Endothelial cell of umbilical vein (primary cell): ENCODE data around the gene HPDL. TPM values are rescaled to one million over a fixed set of nuclear protein-coding genes. Genes with fewer than 3 reads are reported as not detected.

Source experiments
- BruUV-seq: library from RNA; stranded (reverse); fragments of 400-500 nt; replicated peaks from 2 replicates; lab custom pipeline; 2021; lab: Mats Ljungman, UMichigan
- CTCF ChIA-PET: fragments of 300-600, 350-600 bp; sonication (Branson Sonifier 250); formaldehyde crosslinking; loops from one replicate; lab custom pipeline; 2021; ENCODE audit warnings: antibody characterized with exemption, inconsistent platforms; lab: Charles Lee
- POLR2A ChIA-PET: fragments of 300-600, 350-600 bp; sonication (Branson Sonifier 250); formaldehyde crosslinking; loops from one replicate; lab custom pipeline; 2021; ENCODE audit warnings: antibody characterized with exemption, inconsistent platforms; lab: Charles Lee
- DNase-seq: peaks from one replicate; pipeline ENCODE4 v3.0.0-alpha.2; 2011; ENCODE audit warnings: low read depth, low spot score
- FAIRE-seq: peaks from 2 replicates; lab custom pipeline; 2011; peaks lifted over from hg19 to GRCh38; lab: Jason Lieb, UNC
- H2AFZ ChIP-seq: 2 replicates; pipeline ENCODE4 v1.6.0; 2012; ENCODE audit warnings: low read depth, low read length, control low read depth, inconsistent platforms
- H3K27ac ChIP-seq: 2 replicates; pipeline ENCODE4 v1.5.1; 2011; ENCODE audit warnings: low read depth, mild to moderate bottlenecking, control low read depth, low read length, moderate library complexity; ENCODE audit not compliant: insufficient read depth
- H3K27me3 ChIP-seq, 2 experiments: 2 replicates each; pipeline versions ENCODE4 v1.6.0 to v1.6.1; 2011; ENCODE audit warnings: low read length in 2 of 2, mixed read lengths in 1 of 2; ENCODE audit not compliant: control insufficient read depth in 2 of 2, insufficient read depth in 2 of 2
- H3K36me3 ChIP-seq, 2 experiments: 2 replicates in 1 of 2; 3 replicates in 1 of 2; pipeline ENCODE4 v1.5.1; 2011; ENCODE audit warnings: low read length in 2 of 2, mild to moderate bottlenecking in 1 of 2, moderate library complexity in 1 of 2; ENCODE audit not compliant: control insufficient read depth in 2 of 2, insufficient read depth in 2 of 2; ENCODE audit errors: extremely low read depth in 1 of 2
- H3K4me1 ChIP-seq: 3 replicates; pipeline ENCODE4 v1.5.1; 2011; ENCODE audit warnings: mild to moderate bottlenecking, low read length; ENCODE audit not compliant: control insufficient read depth, insufficient read depth; ENCODE audit errors: extremely low read depth
- H3K4me2 ChIP-seq: 2 replicates; pipeline ENCODE4 v1.6.1; 2011; ENCODE audit warnings: low read length, control low read depth, mixed read lengths; ENCODE audit not compliant: insufficient read depth
- H3K4me3 ChIP-seq, 3 experiments: fragments of 200-600 bp in 1 of 3; sonication (generic), shearing (Covaris generic) in 1 of 3; replicated peaks in 1 of 3; 2 replicates each; pipeline ENCODE4 v1.5.1; 2011 to 2016; ENCODE audit warnings: control low read depth in 3 of 3, low read length in 3 of 3, mild to moderate bottlenecking in 2 of 3, inconsistent platforms in 1 of 3, low read depth in 1 of 3, moderate library complexity in 1 of 3; ENCODE audit not compliant: insufficient read depth in 1 of 3
- H3K79me2 ChIP-seq: 2 replicates; pipeline ENCODE4 v1.6.0; 2012; ENCODE audit warnings: low read length, inconsistent platforms; ENCODE audit not compliant: control insufficient read depth, insufficient read depth
- H3K9ac ChIP-seq: replicated peaks from 2 replicates; pipeline ENCODE3; 2011; ENCODE audit warnings: low read length, control low read depth; ENCODE audit not compliant: insufficient read depth; ENCODE audit errors: extremely low read depth
- H3K9me1 ChIP-seq: replicated peaks from 3 replicates; pipeline ENCODE4 v1.6.0; 2011; ENCODE audit warnings: mild to moderate bottlenecking, low read length; ENCODE audit not compliant: control insufficient read depth, insufficient read depth; ENCODE audit errors: extremely low read depth
- H3K9me3 ChIP-seq: replicated peaks from 2 replicates; pipeline ENCODE4 v1.5.1; 2012; ENCODE audit warnings: low read length, inconsistent platforms; ENCODE audit not compliant: control insufficient read depth, insufficient read depth
- H4K20me1 ChIP-seq: replicated peaks from 2 replicates; pipeline ENCODE3; 2011; ENCODE audit warnings: mild to moderate bottlenecking, low read length; ENCODE audit not compliant: control insufficient read depth, insufficient read depth; ENCODE audit errors: extremely low read depth
- CTCF ChIP-seq, 2 donors: IDR thresholded peaks; 1 replicate in 1 of 2; 2 replicates in 1 of 2; pipeline ENCODE4 v1.5.1; 2011; ENCODE audit warnings: low read length in 2 of 2, mild to moderate bottlenecking in 2 of 2, moderate library complexity in 2 of 2, control low read depth in 1 of 2, inconsistent platforms in 1 of 2, low read depth in 1 of 2; ENCODE audit not compliant: insufficient read depth in 1 of 2; ENCODE audit errors: extremely low read depth in 1 of 2
- EZH2 ChIP-seq: IDR thresholded peaks from 2 replicates; pipeline ENCODE4 v1.6.1; 2012; ENCODE audit warnings: borderline replicate concordance, low read depth, mild to moderate bottlenecking, moderate library complexity, low read length, inconsistent platforms; ENCODE audit not compliant: severe bottlenecking
- FOS ChIP-seq: IDR thresholded peaks from 2 replicates; pipeline ENCODE4 v1.6.1; 2011; ENCODE audit warnings: mild to moderate bottlenecking, low read length, moderate library complexity, borderline replicate concordance; ENCODE audit not compliant: insufficient read depth
- GATA2 ChIP-seq: IDR thresholded peaks from 2 replicates; pipeline ENCODE4 v1.7.0; 2011; ENCODE audit warnings: low read depth, mild to moderate bottlenecking, moderate library complexity, mixed read lengths, low read length; ENCODE audit not compliant: insufficient read length, insufficient read depth
- JUN ChIP-seq: IDR thresholded peaks from 2 replicates; pipeline ENCODE4 v1.6.1; 2011; ENCODE audit warnings: borderline replicate concordance, low read depth; ENCODE audit not compliant: insufficient read length, insufficient read depth
- MYC ChIP-seq: IDR thresholded peaks from one replicate; pipeline ENCODE4 v1.6.1; 2011; ENCODE audit warnings: mild to moderate bottlenecking, low read depth, low read length
- POLR2A ChIP-seq: IDR thresholded peaks from 2 replicates; pipeline ENCODE4 v1.6.1; 2012; ENCODE audit warnings: low read depth, mild to moderate bottlenecking, control low read depth, low read length
- POLR2AphosphoS5 ChIP-seq: IDR thresholded peaks from 2 replicates; pipeline ENCODE4 v1.6.1; 2012; ENCODE audit warnings: low read depth, mild to moderate bottlenecking, control low read depth, low read length, moderate library complexity; ENCODE audit not compliant: insufficient read depth
- dilution Hi-C: fragments of 300-500 bp; cut with MboI; formaldehyde crosslinking; loops from one replicate; pipeline ENCODE4 v1.15.0; 2019; ENCODE audit warnings: low sequenced_read_pairs; ENCODE audit not compliant: extremely low pct_ligation_motif_present
- intact Hi-C: fragments of 100-400 bp; cut with micrococcal nuclease; formaldehyde crosslinking; loops from one replicate; pipeline ENCODE4 v1.10.0; 2022
- polyA plus RNA-seq, 4 experiments: library from polyadenylated mRNA; depleted of rRNA in 3 of 4; stranded (reverse) in 3 of 4; unstranded in 1 of 4; fragments of >200 nt; gene quantifications; 2 replicates each; pipeline versions ENCODE4 v1.2.1 to v1.2.3, GENCODE V29; 2011 to 2012; ENCODE audit warnings: missing spikeins in 1 of 4
- total RNA-seq: library from RNA; stranded (reverse); gene quantifications from 2 replicates; pipeline ENCODE4 v1.2.3, GENCODE V29; 2021

The HPDL gene
- total and polyA plus RNA-seq, 2 donors (not counting 3 experiments of a cell fraction or from before 2014, with no cell fraction given) = 3.4 to 5.9 TPM

GRCh38 chr1:45353685-45354084, 27.0 kb downstream of the HPDL start:
- no peaks in the 10 kb centered on the region for H3K36me3 ChIP-seq
- H3K9ac ChIP-seq = no peak overlapping the region
- no peak for DNase-seq
- H3K4me1 ChIP-seq = peaks cover 7% of the 10 kb centered on the region
- FAIRE-seq = no peak
- no peaks in the 10 kb centered on the region for H3K9me1 ChIP-seq
- no peak overlapping the region for H2AFZ ChIP-seq
- H3K27ac ChIP-seq = no peak overlapping the region
- no TSS peak for BruUV-seq
- H3K9me3 ChIP-seq = no peaks in the 10 kb centered on the region
- dilution Hi-C loops = loop anchor here (25.0 kb wide), 1 partner anchor 134 kb away; the partner anchor contains the start of gene TESK2
- TF ChIP-seq EZH2 = no peak
- no peak for TF ChIP-seq POLR2AphosphoS5
- no peak for TF ChIP-seq CTCF (IDR thresholded peaks at IDR 0.05; ENCODE audit: extremely low read depth in 1 of 2, insufficient read depth in 1 of 2, low read depth in 1 of 2, low read length in 2 of 2)
- no peak for TF ChIP-seq JUN
- no peak for TF ChIP-seq FOS
- TF ChIP-seq GATA2 = no peak
- no peak for TF ChIP-seq POLR2A
- TF ChIP-seq MYC = no peak
- H3K27me3 ChIP-seq = no peaks in the 10 kb centered on the region
- intact Hi-C loops = no loop called here
- ChIA-PET CTCF (interaction anchor here (15.5 kb wide), 1 partner anchor 139 kb away, joined by 457 read pairs; the partner anchor contains the start of gene TESK2), POLR2A (no interaction called here)
- H3K4me3 ChIP-seq = no peak overlapping the region
- H3K4me2 ChIP-seq = no peak overlapping the region
- no peaks in the 10 kb centered on the region for H4K20me1 ChIP-seq
- H3K79me2 ChIP-seq = no peaks in the 10 kb centered on the region
